Fibroblast of the aortic adventitia (primary cell): ENCODE measurements around the gene RRP8. TPM values are rescaled to one million over a fixed set of nuclear protein-coding genes. Genes with fewer than 3 reads are reported as not detected.

ENCODE experiments used
- DNase-seq: peaks from one replicate; pipeline ENCODE4 v3.0.0-alpha.2; 2010; ENCODE audit warnings: low read depth
- H3K4me3 ChIP-seq: 2 replicates; pipeline ENCODE4 v1.5.1; 2011; ENCODE audit warnings: low read depth, mild to moderate bottlenecking, control low read depth, low read length, moderate library complexity
- total RNA-seq: library from RNA; depleted of rRNA; stranded (reverse); fragments of >200 nt; gene quantifications from 2 replicates; pipeline ENCODE4 v1.2.3, GENCODE V29; 2012; ENCODE audit warnings: low replicate concordance
- TF ChIP-seq, protein P1 (sequence below): IDR thresholded peaks from 2 replicates; pipeline ENCODE4 v1.5.1; 2011; ENCODE audit warnings: mild to moderate bottlenecking, low read length, control low read depth, inconsistent platforms; ENCODE audit not compliant: insufficient read depth

Gene RRP8
- total RNA-seq, 1 donor = 10.2 TPM

GRCh38 chr11:6565325-6565724 lies 38.1 kb downstream of the RRP8 start:
- no peak for DNase-seq
- no peak overlapping the region for H3K4me3 ChIP-seq
- TF ChIP-seq, protein P1, sequence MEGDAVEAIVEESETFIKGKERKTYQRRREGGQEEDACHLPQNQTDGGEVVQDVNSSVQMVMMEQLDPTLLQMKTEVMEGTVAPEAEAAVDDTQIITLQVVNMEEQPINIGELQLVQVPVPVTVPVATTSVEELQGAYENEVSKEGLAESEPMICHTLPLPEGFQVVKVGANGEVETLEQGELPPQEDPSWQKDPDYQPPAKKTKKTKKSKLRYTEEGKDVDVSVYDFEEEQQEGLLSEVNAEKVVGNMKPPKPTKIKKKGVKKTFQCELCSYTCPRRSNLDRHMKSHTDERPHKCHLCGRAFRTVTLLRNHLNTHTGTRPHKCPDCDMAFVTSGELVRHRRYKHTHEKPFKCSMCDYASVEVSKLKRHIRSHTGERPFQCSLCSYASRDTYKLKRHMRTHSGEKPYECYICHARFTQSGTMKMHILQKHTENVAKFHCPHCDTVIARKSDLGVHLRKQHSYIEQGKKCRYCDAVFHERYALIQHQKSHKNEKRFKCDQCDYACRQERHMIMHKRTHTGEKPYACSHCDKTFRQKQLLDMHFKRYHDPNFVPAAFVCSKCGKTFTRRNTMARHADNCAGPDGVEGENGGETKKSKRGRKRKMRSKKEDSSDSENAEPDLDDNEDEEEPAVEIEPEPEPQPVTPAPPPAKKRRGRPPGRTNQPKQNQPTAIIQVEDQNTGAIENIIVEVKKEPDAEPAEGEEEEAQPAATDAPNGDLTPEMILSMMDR = no peak

GRCh38 chr11:6563667-6564066 lies 39.7 kb downstream of the RRP8 start:
- DNase-seq = no peak
- TF ChIP-seq, protein P1 = no peak
- H3K4me3 ChIP-seq = no peak overlapping the region

GRCh38 chr11:6563121-6563619 lies 40.2 kb downstream of the RRP8 start:
- no peak overlapping the region for H3K4me3 ChIP-seq
- DNase-seq = no peak
- TF ChIP-seq, protein P1 = no peak

DNA sequence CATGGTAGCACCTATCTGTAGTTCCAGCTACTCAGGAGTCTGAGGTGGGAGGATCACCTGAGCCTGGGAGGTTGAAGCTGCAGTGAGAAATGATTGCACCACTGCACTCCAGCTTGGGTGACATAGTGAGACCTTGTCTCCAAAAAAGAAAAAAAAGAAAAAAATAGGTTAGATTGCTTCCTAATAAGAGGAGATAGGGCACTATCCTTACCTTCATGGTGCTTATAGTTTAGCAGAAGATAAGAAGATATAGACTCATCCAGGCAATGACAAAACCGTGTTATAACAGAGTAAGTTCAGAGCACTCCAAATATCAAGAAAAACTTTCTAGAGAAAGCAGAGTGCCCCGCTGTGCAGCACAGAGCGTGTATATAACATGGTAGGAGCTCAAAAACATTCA lies 42.1 kb downstream of the RRP8 start:
- TF ChIP-seq, protein P1 = no peak
- H3K4me3 ChIP-seq = no peak overlapping the region
- no peak for DNase-seq

DNA sequence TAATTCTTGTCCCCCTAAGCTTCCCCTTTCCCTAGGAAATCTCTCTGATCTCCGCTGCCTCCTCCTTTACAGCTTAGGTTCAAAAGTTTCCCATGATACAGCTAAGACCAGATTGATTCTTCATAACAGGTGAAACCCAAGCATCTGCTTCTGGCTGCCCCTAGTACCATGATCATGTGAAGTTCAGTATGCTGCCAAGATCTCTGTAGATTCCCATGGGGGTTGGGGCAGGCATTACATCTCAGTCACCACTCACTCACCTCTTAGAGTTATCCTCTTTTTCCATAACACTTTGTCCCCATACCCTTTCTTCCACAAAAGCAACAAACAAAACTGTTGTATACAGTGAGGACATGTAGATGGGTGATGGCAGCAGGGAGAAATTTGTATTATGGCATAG lies 44.0 kb downstream of the RRP8 start:
- TF ChIP-seq, protein P1 = no peak
- DNase-seq = no peak
- H3K4me3 ChIP-seq = no peak overlapping the region

GRCh38 chr11:6557761-6558674 lies 45.4 kb downstream of the RRP8 start:
- no peak for DNase-seq
- TF ChIP-seq, protein P1 = no peak
- H3K4me3 ChIP-seq = no peak overlapping the region
